Neuronal stem cell (in vitro differentiated cells): Measurements from ENCODE around the gene WDR53. TPM values are rescaled to one million over a fixed set of nuclear protein-coding genes. Genes with fewer than 3 reads are reported as not detected.

ENCODE experiments used
- small RNA-seq: library from polyadenylated mRNA; stranded (forward); fragments of <200 nt; extraction: miRNeasy Mini kit (QIAGEN cat#:217004); gene quantifications from one replicate; pipeline ENCODE3, GENCODE V24; 2013; ENCODE audit not compliant: insufficient read depth

WDR53 gene

Small RNA genes lying within 50 kb of the gene (small RNA-seq; reads per million reads assigned to genes)
- gene RPS29P3, result not detected
